Amniotic stem cell (primary cell): ENCODE measurements around the gene KPNA1.
A peak's percentile ranks its signal among the peaks of the same experiment; 100 is the strongest.

ENCODE experiments used
- DNase-seq: peaks from one replicate; lab custom pipeline; 2025; lab: John Stamatoyannopoulos, UW

Gene KPNA1

DNA sequence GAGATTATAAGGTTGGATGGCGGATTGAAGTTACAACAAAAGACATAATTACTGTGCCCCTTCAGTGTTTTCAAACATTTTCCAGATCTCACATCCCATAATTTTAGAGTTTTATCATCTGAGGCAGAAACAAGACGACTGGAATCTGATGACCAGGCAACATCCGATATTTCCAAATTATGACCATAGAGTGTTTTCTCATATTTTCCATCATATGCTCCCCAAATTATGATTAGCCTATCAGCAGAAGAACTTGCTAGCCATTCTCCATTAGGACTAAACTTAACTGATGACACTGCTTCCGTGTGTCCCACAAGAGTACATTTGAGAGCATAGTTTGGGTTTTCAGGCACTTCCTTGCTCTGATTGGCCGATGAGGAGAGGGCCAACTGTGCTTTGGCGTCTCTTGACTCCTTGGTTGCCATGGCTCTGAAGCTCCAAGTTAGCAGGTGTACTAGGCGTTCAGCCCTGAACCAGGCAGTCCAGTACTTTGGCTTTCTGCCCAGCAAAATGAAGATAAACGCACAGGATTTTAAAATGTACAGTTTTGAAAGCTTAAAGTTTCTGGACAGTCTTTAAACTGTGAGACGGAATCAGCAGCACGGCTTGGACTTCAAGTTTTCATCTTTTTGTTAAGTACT, 99.5 kb downstream of the KPNA1 start:
- no peak for DNase-seq

DNA sequence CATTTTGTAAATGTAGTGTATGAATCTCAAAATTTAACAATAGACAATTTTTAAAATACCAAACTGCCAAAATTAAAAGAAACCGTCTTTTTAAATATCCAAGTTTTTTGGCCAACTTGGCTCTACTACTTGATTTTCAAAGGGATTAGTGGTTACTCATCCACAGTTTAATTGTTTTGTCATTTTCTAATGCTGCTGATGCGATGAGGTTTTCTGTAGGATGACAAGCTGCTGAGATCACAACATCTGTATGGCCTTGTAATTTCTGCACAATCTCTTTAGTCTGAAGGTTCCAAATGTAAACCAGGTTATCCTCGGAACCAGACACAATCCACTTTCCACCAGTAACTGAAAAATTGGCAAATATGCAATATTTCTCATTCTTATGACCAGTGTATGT, 100.3 kb downstream of the KPNA1 start:
- no peak for DNase-seq

DNA sequence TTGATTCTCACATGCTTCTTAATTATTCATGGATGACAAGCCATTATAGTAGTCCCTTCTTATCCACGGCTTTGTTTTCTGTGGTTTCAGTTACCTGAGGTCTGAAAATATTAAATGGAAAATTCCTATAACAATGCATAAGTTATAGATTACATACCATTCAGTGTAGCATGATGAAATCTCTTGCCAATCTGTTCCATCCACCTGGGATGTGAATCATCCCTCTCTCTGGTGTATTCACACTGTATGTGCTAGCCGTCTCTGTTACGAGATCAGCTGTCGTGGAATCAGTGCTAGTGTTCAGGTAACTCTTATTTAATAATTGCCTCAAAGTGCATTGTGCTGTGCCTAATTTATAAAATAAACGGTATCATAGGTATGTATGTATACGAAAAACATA, 104.1 kb downstream of the KPNA1 start:
- no peak for DNase-seq

DNA sequence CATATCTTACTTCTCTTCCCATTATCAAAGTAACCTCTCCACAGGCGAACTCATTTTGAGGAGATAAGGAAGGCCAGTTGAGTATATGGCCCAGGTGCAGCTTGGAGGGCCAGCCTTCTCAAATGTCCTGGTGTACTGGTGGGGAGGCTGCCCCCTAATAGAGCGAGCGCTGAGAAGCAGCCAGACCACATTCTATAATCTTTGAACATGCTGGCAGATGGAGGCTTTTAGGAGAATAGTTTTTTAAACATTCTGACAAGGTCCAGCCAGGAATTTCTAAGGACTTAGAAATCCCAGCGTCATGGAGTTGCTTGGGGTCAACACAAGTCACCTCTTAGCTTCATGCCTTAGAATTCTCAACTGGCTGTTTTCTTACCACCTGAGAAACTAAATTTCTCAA, 104.6 kb downstream of the KPNA1 start:
- DNase-seq = no peak

DNA sequence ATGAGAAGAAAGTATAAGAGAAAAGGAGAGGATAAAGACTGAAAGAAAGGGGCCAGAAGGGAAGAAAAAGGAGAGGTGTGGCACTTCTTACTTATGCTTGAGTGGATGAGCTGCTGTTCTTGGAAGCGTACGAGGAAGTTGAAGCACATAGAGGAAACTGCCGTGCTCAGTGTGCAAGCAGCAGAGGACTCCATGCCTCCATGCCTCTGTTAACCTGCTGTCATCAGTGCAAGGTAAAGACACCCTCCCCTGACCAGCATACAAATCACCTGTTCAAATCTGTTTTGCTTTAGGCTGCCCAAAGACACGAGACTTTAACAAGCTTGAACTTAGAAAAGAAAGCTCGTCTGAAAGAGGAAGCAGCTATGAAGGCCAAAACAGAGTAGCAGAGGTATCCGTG, 105.3 kb downstream of the KPNA1 start:
- no peak for DNase-seq

DNA sequence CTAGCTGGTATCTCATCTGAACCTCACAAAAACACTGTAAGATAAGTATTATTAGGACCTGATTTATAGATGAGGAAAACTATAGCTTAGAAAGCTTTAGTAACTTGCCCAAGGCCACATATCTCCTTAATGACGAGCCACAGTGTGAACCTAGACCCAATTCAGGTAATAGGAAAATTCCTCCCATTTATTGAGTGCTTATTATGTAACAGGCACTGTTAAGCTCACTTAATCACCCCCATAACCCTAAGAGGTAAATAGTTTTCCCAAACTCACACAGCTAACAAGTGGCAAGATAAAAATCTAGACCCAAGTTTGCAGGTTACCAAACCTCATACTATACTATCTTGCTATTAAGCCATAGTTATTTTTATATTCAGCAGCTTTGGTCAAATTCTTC, 106.8 kb downstream of the KPNA1 start:
- DNase-seq = no peak

DNA sequence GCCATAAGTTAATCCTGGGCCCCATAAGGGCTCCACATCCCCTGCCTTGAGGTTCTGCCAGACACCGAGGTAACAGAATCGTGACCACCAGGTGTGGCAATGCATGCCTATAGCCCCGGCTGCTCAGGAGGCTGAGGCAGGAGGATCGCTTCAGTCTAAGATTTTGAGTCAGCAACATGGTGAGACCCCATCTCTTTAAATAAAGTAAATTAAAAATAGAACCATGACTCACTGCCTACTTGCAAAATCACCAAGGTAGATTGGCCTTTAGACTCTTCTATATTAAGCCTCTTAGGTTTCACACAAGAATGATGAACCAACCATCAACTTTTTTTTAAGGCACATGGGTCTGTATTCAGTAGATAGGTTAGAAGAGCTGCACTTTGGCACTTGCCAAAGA, 108.5 kb downstream of the KPNA1 start:
- no peak for DNase-seq

DNA sequence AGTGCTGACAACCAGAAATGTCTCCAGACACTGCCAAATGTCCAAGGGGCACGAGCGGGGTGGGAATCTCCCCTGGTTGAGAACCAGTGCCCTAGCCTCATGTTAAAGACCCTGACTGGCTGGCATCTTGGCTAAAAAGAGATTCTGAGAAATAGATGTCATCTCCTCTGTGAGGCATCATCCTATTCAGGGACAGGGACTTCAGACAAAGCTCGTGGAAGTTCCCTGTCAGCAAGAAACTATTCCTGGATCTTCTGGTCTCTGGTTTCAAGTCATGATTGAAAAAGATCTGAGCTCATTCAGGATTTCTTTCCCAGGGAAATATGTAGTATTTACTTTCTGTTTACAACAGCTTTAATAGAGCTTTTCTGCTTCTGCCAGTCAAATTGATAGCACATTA, 109.7 kb downstream of the KPNA1 start:
- DNase-seq = no peak

DNA sequence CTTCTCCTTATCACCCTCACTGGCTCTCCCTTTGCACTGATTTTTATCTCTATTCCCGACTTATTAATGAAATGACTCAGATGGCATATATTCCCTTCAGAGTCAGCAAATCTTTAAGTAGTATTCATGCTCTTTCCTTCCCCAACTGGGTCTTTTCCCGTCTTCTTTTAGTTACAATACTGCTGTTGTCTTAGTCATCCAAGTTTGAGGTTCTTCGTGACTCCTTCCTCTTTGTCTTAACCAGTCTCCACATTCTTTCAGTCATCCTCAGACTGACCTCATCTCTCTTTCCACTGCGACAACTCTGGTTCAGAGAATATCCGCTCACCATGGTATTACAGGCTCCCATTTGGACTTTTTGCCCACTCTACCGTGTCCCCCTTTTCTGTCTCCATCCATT, 111.2 kb downstream of the KPNA1 start:
- DNase-seq = no peak

DNA sequence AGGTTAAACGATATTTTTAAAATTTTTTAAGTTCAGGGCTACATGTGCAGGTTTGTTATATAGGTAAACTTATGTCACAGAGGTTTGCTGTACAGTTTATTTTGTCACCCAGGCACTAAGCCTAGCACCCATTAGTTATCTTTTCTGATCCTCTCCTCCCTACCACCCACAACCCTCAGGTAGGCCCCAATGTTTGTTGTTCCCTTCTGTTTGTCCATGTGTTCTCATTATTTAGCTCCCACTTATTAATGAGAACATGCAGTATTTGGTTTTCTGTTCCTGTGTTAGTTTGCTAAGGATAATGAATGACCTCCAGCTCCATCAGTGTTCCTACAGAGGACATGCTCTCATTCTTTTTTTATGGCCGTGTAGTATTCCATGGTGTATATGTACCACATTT, 115.8 kb downstream of the KPNA1 start:
- DNase-seq = no peak

DNA sequence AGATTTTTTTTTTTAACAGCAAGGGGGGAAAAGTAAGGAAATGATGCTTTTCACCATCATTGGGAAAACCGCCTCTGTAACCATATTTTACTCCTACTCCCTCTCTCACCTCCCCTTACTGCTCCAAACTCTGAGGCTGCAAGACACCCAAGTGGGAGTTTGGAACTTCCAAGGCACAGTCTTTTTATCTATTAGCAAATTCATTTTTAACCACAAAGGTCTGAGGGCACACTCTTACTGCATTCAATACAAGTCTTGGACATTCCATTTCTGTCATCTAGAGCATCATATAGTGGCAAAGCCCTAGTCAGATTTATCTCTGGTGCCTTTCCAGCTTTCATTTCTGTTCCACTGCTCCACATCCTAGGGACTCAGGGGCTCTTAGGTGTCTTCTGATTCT, 117.5 kb downstream of the KPNA1 start:
- DNase-seq = no peak

DNA sequence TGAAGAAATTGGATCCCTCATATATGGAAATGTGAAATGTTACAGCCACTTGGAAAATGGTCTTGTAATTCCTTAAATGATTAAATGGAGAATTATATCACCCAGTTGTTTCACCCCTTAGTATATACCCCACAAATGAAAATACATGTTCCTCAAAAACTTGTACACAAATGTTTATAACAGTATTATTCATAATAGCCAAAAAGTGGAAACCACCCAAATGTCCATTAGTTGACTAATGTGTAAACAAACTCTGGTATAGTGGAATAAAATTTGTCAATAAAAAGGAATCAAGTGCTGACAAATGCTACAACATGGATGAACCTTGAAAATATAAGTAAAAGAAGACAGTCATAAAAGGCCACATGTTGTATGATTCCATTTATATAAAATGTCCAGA, 118.2 kb downstream of the KPNA1 start:
- no peak for DNase-seq

DNA sequence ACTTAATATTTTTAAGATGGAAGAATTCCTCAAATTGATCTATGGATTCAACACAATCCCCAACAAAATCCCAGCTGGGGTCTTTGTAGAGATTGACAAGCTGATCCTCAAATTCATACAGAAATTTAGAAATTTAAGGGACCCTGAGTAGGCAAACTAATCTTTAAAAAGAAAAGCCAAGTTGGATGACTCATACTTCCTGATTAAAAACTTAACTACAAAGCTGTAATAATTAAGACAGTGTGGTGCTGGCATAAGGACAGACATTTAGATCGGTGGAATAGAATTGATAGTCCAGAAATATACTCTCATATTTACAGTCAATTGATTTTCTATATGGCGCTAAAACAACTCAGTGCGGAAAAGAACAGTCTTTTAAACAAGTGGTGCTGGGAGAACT, 119.2 kb downstream of the KPNA1 start:
- no peak for DNase-seq

DNA sequence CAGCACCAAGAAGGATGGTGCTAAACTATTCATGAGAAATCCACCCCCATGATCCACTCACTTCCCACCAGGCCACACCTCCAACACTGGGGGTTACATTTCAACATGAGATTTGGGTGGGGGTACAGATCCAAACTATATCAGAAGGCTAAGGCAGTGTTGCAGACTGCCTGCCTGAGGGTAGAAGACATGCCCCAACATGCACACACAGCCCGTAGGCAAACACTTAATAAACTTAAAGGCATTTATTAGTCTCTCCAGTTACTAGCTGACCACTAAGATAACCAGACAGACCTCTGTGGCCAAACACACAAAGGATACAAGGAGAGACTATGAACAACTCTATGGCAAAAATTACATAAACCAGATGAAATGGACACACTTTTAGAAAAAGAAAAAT, 120.6 kb downstream of the KPNA1 start:
- DNase-seq = no peak

DNA sequence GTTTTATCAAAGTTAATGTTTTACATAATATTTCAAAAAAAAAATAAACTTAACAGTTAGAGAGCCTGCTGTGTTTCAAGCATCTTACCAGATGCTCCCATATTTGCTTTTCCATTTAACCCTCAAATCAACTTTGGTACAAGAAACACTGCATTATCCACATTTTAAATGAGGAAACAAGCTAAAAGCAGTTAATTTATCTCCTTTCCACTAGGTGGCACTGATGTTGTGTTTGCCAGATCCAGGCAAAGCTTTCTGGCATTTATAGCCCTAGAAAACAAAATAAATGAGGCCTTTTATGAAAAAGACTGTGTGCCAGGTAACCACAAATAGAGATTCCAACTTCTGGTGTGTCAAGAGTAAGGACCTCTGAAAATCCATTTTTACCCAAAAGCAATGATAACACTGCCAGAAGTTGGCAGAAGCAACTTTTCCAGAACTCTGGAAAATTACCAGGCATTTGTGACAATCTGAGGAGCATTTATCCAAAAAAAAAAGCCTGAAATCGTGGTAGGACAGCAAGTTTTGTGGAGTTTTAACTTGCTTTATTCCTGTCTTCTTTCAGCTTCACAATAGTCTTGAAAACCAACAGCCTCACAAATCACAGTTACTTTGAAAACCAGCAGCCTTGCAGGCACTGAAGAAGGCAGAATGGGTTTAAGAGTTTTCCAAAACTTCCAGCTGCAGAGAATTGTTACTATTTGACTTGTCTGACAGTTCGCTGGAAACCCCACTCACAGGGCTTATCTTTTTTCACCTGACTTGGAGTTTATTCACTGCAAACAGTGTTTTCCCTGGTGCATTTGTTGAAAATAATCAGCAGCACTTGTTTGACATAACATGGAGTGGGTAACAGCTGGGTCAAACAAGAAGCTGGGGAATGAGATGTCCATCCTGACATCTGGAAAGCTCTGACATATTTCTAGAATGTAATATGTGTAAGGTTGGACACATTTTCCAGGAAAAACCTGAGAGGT, 121.6 kb downstream of the KPNA1 start:
- DNase-seq = peak; percentile 19

DNA sequence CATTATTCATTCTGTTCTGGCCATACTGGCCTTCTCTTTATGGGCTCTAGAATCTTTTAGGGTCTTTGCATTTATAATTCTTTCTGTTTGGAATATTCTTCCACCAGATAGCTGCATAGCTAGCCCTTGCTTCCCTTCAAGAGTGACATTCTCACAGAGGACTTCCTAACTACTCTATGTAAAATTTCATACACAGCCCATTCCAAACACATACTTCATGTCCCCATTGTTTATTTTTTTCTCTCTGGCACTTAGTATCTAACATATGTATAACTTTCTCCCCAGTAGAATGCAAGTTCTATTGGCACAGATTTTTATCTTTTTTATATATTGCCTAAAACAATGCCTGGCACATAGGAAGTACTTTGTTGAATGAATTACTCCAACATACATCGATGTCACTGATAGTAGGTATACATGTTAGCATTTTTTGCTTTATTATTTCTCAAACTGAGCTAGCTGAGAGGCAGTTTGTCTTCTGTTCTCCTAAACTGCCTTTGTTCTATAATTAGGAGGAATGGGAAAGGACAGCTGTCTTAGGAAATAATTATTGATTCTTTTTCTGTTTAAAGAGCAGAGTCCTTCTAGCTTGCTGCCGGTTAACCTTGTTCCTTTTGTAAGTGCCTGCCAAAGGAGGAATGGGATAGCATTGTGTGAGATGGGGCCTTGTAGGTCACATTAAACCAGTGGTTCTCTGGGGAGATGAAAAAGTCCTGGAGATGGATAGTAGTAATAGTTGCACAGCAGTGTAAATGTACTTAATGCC, 122.9 kb downstream of the KPNA1 start:
- DNase-seq = no peak

DNA sequence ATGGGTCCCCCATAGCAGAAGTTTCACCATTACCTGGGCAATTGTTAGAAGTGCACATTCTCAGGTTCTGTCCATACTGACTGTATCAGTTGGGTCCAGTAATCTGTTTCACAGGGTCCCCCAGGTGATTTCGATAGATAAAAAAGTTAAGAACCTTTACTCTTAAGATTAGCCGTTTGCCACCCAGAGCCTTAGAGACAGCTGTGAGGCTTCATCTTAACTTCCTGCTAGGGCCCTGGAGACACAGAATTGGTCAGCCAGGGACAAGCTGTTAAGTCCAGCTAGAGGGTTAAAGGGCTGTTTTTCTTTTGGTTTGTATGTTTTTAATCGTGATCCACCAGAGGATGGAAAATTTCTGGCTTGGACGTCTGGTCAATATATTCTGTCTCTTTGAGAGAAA, 124.1 kb downstream of the KPNA1 start:
- DNase-seq = no peak

DNA sequence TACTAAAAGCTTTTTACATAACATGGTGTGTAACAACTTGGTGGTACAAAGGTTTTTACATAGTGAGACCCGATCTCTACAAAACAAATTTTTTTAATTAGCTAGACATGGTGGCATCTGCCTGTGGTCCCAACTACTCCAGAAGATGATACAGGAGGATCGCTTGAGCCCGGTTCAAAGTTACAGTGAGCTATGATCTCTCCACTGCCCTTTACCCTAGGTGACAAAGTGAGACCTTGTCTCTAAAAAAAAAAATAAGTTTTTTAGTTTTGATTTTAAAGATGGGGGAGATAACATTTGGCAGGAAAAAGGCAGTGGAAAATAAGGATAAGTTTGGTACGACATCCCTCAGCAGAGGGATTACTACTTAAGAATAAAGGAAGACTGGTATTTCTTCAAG, 124.8 kb downstream of the KPNA1 start:
- no peak for DNase-seq

DNA sequence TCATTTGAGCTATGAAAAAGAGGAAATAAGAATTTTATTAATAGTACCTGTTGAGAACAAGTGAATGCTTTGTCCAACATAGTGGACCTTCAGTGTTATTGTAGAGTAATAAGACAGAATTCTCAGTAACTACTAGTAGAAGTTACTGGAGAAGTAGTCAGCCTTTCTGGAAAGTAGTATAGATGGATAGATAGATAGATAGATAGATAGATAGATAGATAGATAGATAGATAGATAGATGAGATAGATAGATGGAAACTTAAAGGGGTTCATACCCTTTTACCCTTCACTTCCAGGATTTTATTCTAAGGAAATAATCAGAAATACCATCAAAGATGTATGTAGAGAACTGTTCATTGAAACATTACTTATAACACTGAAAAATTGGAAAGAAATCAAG, 125.5 kb downstream of the KPNA1 start:
- no peak for DNase-seq

DNA sequence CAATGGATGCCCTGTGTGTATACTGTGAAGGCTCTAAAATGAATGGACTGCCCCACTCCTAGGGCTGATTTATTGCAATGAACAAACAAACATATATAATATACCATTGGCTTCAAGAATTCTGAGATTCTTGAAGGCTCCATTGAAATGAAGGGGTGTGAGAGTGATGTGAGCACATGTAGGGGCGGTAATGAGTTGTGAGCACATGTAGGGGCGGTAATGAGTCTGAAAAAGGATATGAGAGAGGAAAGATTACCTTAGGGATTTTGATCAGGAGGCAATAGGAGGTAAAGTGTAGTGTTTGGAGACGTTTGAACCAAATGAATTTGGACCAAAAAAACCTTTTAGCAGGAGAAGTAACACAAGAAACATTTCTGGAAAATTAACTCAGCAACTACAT, 127.0 kb downstream of the KPNA1 start:
- DNase-seq = no peak

DNA sequence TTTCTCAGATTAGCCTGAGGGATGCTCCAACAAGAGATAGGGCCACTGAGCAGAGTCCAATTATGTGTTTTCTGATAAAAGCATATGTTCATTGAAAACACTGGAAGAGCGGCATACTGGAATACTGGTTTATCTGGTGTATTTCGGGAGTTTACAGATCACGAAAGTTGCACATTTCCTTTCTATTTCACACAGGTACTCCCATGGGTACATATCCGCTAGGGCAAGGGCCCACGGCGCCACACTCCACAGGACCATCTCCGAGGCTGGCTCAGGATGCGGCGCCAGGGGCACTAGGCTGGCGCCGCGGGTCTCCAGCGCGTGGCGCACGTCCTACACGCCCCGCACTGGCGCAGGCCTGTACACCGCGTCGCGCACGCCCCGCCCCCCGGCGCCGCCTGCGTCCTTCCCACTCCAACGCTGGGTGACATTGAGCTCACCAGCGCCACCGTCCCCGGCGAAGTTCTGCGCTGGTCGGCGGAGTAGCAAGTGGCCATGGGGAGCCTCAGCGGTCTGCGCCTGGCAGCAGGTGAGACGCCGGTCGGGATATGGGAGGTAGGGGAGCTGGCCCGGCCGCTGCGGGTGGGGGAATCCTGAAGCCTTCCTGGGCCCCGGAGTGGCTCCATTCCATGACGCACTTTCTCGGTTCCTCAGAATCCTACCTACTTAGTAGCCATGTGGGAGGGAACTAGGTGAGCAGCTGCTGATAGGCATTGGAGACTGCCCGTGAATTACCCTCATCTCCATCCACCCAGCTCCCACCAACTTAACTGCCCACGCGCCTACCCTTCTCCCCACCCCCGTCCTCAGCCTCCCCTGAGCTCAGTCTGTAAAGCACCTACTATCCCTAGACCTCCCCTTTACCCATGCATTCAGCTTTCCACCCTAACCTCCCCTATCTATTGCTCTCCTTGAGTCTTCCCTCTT, 130.7 kb downstream of the KPNA1 start, which contains the start of gene FAM162A:
Gene FAM162A (plus strand): TSS at position 412 of the 927 bp plus-strand sequence. CDS start 84 bp downstream, at position 496.
- DNase-seq = peak; percentile 68
